KMS-11 (cell line): ENCODE measurements around the gene IL1RAPL2.

Experiments
- H2AFZ ChIP-seq: fragments of 200-600 bp; sonication (generic); 2 replicates; pipeline ENCODE4 v1.6.1; 2016; ENCODE audit warnings: antibody characterized with exemption, mixed run types, low read depth
- H3K27ac ChIP-seq: fragments of 200-600 bp; sonication (generic); 2 replicates; pipeline ENCODE4 v1.6.1; 2016; ENCODE audit warnings: mild to moderate bottlenecking, mixed run types
- H3K27me3 ChIP-seq: fragments of 200-600 bp; sonication (generic); 2 replicates; pipeline ENCODE4 v1.6.1; 2017; ENCODE audit warnings: mild to moderate bottlenecking, low read depth, mixed run types, moderate library complexity; ENCODE audit not compliant: insufficient read depth
- H3K36me3 ChIP-seq: fragments of 200-600 bp; sonication (generic); 2 replicates; pipeline ENCODE4 v1.6.1; 2017; ENCODE audit warnings: mild to moderate bottlenecking, mixed run types; ENCODE audit not compliant: insufficient read depth
- H3K4me1 ChIP-seq: fragments of 200-600 bp; sonication (generic); 2 replicates; pipeline ENCODE4 v1.6.1; 2016; ENCODE audit warnings: mild to moderate bottlenecking, low read depth, mixed run types; ENCODE audit not compliant: poor library complexity, severe bottlenecking
- H3K4me2 ChIP-seq: fragments of 200-600 bp; sonication (generic); 2 replicates; pipeline ENCODE4 v1.7.0; 2016; ENCODE audit warnings: mild to moderate bottlenecking, mixed run types
- H3K4me3 ChIP-seq: fragments of 200-600 bp; sonication (generic); IDR thresholded peaks from 2 replicates; pipeline ENCODE4 v1.6.1; 2017; ENCODE audit warnings: low read depth, low read length, mixed read lengths; ENCODE audit not compliant: insufficient read depth
- H3K79me2 ChIP-seq: fragments of 200-600 bp; sonication (generic); 2 replicates; pipeline ENCODE4 v1.6.1; 2016; ENCODE audit warnings: low read depth, mixed run types; ENCODE audit not compliant: insufficient read depth
- H3K9ac ChIP-seq: fragments of 200-600 bp; sonication (generic); 2 replicates; pipeline ENCODE4 v1.6.1; 2016; ENCODE audit warnings: mild to moderate bottlenecking, mixed run types
- H4K20me1 ChIP-seq: fragments of 200-600 bp; sonication (generic); 2 replicates; pipeline ENCODE4 v1.6.1; 2016; ENCODE audit warnings: mild to moderate bottlenecking, mixed run types; ENCODE audit not compliant: insufficient read depth
- CTCF ChIP-seq: fragments of 200-600 bp; sonication (generic); conservative IDR thresholded peaks from 2 replicates; pipeline ENCODE4 v1.6.1; 2017; ENCODE audit warnings: low read depth, mild to moderate bottlenecking, antibody characterized with exemption, low read length, moderate library complexity, mixed read lengths

Gene IL1RAPL2

GRCh38 chrX:105816517-105816916, 1250.5 kb downstream of the IL1RAPL2 start:
- Histone ChIP-seq H3K27me3 (no peaks in the 10 kb centered on the region), H3K4me3 (no peak overlapping the region), H2AFZ (no peak overlapping the region), H3K4me1 (no peaks in the 10 kb centered on the region), H3K9ac (no peak overlapping the region), H3K27ac (no peak overlapping the region), H4K20me1 (no peaks in the 10 kb centered on the region), H3K79me2 (no peaks in the 10 kb centered on the region), H3K4me2 (no peak overlapping the region), H3K36me3 (no peaks in the 10 kb centered on the region)
- TF ChIP-seq CTCF, result no peak
